Epidermal melanocyte (primary cell): Measurements from ENCODE around the gene KRT4.
"Not testable (repeated sequence)": the region's sequence is repeated elsewhere in the genome, so short reads cannot be mapped to it uniquely, and the experiment has no call there.

Source experiments
- DNase-seq: peaks from one replicate; pipeline ENCODE4 v3.0.0; 2011; ENCODE audit warnings: low spot score; ENCODE audit not compliant: insufficient read length

The KRT4 gene

DNA sequence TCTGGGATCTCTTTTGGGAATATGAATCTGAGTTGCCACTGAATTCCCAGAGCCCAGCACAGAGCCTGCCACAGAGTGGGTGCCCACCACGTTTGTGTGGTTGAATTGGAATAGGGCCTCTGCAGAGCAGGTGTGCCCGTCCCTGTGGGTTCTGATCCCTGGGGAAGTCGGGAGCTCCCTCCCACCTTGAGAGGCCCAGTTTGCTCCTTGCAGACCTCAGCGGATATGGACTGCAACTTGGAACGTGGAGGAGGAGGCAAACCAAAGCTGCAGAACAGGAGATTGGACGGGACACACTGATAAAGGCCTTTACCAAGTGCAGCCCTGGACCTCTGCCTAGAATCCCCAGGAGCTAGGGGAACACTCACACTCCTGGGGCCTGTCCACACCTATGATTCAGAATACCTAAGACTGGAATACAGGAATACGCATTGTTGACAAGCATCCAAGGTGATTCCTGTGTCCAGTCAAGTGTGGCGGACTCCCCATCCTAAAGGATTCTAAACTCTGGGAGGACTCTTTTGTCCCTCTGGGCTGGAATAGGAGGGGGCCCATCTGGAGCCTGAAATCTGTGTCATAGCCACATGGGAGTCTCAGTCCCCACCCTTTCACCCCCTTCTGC, 39.2 kb downstream of the KRT4 start:
- DNase-seq = no peak

DNA sequence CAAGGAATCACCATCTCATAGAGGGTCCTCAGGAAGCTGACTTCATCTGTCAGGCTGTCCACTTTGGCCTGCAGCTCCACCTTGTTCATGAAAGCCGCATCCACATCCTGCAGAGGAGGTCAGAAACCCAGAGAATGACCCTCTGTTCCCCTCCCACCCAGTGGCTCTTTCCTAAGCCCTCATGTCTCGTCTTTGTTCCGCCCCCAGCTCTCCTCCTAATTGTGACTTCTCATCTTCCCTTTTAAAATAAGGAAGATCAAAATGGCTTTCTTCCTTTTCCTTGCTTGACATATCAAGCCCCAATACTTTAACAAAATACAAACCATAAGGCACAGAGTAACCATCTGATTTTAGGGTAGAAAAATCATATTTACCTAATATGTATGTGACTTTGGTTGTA, 41.1 kb downstream of the KRT4 start:
- DNase-seq = no peak

GRCh38 chr12:52772188-52772587, 41.7 kb downstream of the KRT4 start:
- no peak for DNase-seq

GRCh38 chr12:52771505-52771904, 42.4 kb downstream of the KRT4 start:
- DNase-seq = no peak

DNA sequence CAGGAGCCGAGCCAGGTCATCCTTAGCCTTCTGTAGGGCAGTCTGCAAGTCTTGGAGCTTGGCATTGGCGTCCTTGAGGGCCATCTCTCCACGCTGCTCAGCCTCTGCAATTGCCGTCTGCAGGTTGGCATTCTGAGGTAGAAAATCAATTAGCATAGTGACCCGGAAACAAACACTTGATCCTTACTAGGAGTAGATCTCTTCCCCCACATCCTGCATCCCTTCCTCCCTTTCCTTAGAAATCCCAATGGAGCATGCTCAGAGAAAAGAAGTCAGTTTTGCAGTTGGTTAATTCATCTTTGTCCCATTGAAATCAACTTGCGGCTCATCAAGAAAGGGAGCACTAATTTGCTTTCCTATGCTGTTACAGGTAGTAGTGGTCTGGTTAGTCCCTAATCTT, 42.8 kb downstream of the KRT4 start:
- no peak for DNase-seq

GRCh38 chr12:52769946-52770345, 44.0 kb downstream of the KRT4 start:
- DNase-seq = no peak

DNA sequence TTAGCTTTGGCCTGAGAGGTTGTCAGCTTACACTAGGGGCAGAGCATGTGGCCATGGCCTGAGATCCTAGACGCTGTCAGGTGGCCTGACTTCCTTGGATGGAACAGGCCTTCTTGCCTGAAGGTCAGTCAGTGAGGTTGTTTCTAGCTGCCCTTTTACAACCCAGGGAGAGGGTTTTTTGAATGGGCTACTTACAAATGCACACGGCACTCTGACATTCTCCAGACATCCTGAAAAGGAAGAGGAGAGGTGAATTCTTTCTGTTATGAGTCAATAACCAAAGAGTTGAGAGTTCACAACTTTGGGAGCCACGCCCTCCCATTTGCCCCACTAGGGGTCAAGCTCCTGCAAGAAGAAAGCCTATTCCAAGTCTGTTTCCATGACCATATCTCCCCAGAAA, 44.6 kb downstream of the KRT4 start:
- no peak for DNase-seq

- no peak for DNase-seq
These were observed 45.3 kb downstream of the KRT4 start for GRCh38 chr12:52768479-52769200.

GRCh38 chr12:52767427-52767826, 46.5 kb downstream of the KRT4 start:
- DNase-seq = no peak

DNA sequence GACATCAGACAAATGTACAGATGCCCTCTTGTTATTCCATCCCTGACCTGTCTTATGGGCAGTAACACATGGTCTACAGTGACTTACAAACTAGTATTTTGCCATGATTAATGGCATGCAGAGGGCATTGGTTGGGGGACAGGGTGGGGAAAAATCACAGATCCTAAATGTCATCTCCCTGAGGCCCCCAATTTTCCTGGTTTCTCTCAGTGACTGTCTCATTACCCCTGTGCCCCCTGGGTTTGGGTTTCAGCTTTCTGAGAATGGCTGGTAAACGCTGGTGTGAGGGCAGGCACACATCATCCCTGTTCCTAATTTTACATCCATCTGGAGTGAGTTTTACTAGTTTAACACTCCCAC, 46.9 kb downstream of the KRT4 start:
- no peak for DNase-seq

- DNase-seq = no peak
These were observed 47.4 kb downstream of the KRT4 start for GRCh38 chr12:52766351-52767019.

GRCh38 chr12:52765702-52766101, 48.2 kb downstream of the KRT4 start:
- DNase-seq = no peak

GRCh38 chr12:52763991-52764390, 49.9 kb downstream of the KRT4 start:
- DNase-seq = no peak

DNA sequence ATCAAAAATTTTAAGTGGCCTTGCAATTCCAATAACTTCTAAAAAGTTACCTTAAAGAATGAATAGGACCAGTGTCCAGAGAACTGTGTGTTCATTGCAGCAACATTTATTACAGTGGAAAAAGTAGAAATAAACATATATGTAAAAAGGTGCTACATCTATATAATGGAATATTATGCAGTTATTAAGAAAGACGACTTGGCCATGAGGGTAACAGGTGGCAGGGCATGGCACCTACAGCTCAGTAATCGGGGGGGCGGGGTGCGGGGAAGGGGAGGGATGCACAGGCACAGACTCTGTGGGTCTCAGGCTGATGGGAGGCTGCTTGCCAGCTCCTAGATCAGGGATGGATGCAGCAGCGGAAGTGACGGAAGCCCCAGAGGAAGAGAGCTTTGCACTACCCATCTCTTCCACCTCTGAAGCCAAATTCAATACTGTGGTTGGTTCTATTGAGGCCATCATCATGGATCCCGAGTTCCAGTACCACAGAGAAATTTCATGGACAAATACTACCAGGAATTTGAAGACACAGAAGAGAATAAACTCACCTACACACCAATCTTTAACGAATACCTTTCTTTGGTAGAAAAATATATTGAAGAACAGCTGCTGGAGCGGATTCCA, 50.8 kb downstream of the KRT4 start:
- no peak for DNase-seq

GRCh38 chr12:52761802-52762201, 52.1 kb downstream of the KRT4 start:
- no peak for DNase-seq

GRCh38 chr12:52761218-52761617, 52.7 kb downstream of the KRT4 start:
- not testable (repeated sequence) for DNase-seq

DNA sequence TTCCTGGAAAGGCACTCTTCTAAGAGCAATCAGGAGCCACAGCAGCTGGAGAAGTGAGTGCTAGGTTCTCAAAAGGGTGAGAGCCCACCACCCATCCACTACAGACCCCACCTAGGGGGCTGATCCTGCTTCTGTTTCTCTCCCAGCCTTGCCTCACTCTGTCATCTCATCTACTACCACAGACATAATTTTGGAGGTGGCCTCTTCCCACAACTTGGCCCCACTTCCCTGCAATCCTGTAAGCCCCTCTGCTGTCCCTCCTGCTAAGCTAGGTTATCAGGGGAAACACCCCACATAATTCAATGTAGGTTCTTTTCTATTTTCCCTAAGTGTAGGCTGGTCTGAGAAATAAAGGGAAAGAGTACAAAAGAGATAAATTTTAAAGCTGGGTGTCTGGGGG, 53.3 kb downstream of the KRT4 start:
- no peak for DNase-seq

- DNase-seq = no peak
These were observed 54.2 kb downstream of the KRT4 start for GRCh38 chr12:52759695-52760094.

DNA sequence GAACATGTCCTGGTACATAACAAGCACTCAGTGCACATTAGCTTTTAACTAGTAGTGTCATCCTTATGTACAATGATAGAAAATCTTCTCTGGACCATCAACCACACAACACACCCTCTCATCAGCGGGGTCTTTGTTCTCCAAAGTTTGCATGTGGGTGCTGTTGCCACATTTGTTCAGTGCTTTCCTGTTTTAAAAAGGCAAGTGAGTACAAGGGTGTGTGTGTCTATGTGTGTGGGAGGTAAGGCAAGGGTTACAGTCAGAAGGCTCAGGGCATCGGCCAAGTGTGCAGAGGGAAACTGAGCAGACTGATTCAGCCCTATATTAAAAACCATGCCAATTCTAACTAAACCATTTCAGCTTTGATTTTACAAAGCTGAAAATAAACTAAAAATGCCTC, 54.7 kb downstream of the KRT4 start:
- no peak for DNase-seq

DNA sequence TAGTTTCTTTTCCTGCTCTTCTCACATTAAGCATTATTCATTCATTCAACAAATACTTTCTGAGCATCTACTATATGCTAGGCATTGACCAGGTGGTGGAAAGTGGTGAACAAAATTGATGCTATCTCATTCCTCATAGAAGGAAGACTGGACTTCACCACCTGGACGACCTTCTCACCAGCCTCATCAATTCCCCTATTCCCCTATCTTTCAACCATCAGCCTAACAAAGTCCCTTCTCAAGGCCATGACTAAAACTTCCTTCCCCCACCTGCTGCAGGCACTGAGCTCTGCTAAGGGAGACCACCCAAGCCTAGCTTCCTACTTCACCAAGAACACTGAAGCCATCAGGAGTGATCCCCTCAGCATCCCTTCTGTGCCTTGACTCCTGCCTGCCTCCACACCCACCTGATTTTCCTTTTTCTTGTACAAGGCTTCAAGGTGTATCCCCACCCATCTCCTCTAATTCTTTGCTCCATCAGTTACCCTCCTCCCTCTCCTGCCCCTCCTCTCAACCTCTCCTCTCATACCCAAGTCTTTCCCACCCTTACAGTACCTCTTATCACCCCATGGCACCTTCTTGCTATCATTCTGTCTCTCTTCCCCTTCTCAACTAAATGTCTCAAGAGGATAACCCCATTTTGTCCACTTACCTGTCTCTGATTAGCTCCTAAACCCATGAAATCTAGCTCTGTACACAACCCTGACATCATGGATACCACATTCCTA, 56.3 kb downstream of the KRT4 start:
- no peak for DNase-seq
